ENCODE data around the gene DCC. TPM values are rescaled to one million over a fixed set of nuclear protein-coding genes. Genes with fewer than 3 reads are reported as not detected.

The DCC gene
- polyA plus RNA-seq, 1 experiment = 0.15 TPM

DNA sequence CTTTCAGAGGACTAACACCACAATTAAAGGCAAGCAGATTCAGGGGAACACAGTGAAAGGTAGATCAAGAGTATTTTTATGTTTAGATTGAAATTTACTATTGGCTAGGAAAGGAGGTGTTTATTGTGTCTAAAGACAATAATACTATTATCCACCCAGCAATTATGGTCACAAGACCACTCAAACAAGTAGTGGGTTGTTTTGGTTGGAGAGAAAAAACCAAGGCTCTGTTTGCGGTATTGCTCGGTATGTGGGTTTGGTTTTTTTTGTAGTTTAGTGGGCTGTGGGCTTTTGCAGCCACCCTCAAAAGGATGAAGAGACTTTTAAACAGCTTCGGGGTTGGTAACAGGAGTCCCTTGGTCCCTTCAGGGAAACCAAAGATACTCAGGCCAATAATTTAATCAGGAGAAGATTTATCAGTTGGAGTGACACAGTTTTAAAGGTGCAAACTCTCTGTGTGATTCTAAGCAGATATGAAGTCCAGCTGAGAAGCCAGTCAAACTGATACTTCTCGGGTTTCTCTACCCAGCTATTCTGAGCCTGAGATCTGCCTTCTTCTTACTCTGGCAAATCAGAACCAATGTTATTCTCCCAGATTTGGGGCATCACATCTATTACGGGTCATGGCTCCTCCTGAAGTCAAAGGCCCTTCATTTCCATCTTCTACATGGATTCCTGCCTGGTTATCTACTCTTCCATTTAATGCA is 55.3 kb downstream of the DCC start:
- Histone ChIP-seq H3K36me3 (ENCODE audit: control insufficient read depth, insufficient read depth, low read length) (no peaks in the 10 kb centered on the region), H3K27me3 (ENCODE audit: control insufficient read depth, insufficient read depth, low read length) (no peaks in the 10 kb centered on the region), H3K4me3 (ENCODE audit: low read depth, low read length) (no peak overlapping the region)
- ChIA-PET POLR2A (no interaction called here), CTCF (interaction anchor here (1.7 kb wide), 1 partner anchor 43 kb away, joined by 3 read pairs; no protein-coding TSS in a partner anchor)
- no peak for DNase-seq (ENCODE audit: low read depth)
- TF ChIP-seq, protein P1, sequence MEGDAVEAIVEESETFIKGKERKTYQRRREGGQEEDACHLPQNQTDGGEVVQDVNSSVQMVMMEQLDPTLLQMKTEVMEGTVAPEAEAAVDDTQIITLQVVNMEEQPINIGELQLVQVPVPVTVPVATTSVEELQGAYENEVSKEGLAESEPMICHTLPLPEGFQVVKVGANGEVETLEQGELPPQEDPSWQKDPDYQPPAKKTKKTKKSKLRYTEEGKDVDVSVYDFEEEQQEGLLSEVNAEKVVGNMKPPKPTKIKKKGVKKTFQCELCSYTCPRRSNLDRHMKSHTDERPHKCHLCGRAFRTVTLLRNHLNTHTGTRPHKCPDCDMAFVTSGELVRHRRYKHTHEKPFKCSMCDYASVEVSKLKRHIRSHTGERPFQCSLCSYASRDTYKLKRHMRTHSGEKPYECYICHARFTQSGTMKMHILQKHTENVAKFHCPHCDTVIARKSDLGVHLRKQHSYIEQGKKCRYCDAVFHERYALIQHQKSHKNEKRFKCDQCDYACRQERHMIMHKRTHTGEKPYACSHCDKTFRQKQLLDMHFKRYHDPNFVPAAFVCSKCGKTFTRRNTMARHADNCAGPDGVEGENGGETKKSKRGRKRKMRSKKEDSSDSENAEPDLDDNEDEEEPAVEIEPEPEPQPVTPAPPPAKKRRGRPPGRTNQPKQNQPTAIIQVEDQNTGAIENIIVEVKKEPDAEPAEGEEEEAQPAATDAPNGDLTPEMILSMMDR (IDR thresholded peaks at IDR 0.05; ENCODE audit: insufficient read depth, low read depth, low read length) = no peak

DNA sequence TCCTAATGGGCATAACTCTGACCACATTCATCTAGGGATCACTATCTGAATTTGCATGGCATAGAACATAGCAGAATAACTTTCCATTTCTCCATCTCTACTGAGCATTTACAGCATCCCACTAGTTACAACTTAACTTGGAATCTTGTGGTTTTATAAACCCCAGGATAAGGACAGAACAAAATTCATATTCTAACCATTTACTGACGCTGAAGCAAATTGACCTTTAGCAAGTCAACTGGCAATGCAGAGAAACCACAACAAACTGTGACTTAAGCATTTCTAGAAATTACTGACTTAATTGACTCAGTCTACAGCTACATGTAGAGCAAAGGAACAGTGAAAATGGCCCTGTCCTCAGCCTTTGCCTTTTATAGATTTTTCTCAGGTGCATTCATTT is 61.2 kb downstream of the DCC start:
- Histone ChIP-seq H3K36me3 (ENCODE audit: control insufficient read depth, insufficient read depth, low read length) (no peaks in the 10 kb centered on the region), H3K4me3 (ENCODE audit: low read depth, low read length) (no peak overlapping the region), H3K27me3 (ENCODE audit: control insufficient read depth, insufficient read depth, low read length) (no peaks in the 10 kb centered on the region)
- POLR2A ChIA-PET = no interaction called here
- DNase-seq (ENCODE audit: low read depth) = no peak
- TF ChIP-seq, protein P1 (IDR thresholded peaks at IDR 0.05; ENCODE audit: insufficient read depth, low read depth, low read length) = no peak
- CTCF ChIA-PET = no interaction called here

DNA sequence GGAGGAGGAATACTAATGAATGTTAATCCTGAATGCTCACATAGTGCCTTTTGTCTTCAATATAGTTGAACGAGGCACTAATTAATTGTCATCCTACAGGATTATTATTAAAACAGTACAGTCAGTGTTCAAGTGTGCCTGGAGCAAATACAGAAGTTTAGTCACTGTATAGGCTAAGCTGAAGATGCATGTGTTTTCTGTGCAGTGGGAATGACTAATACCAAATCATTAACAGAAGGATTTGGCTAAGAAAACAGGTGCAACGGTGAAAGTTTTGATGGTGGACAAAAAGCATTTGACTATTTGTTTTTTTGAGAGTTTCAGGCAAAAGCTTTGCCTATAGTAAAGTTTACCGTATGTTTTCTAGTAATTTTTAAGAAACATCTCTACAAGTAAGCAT is 62.8 kb downstream of the DCC start:
- TF ChIP-seq, protein P1 (IDR thresholded peaks at IDR 0.05; ENCODE audit: insufficient read depth, low read depth, low read length) = no peak
- H3K27me3 ChIP-seq (ENCODE audit: control insufficient read depth, insufficient read depth, low read length) = no peaks in the 10 kb centered on the region
- H3K4me3 ChIP-seq (ENCODE audit: low read depth, low read length) = no peak overlapping the region
- no peaks in the 10 kb centered on the region for H3K36me3 ChIP-seq (ENCODE audit: control insufficient read depth, insufficient read depth, low read length)
- DNase-seq (ENCODE audit: low read depth) = no peak
- ChIA-PET CTCF (no interaction called here), POLR2A (no interaction called here)

- ChIA-PET CTCF (no interaction called here), POLR2A (no interaction called here)
- DNase-seq (ENCODE audit: low read depth) = no peak
- TF ChIP-seq, protein P1 (IDR thresholded peaks at IDR 0.05; ENCODE audit: insufficient read depth, low read depth, low read length) = no peak
- Histone ChIP-seq H3K27me3 (ENCODE audit: control insufficient read depth, insufficient read depth, low read length) (no peaks in the 10 kb centered on the region), H3K4me3 (ENCODE audit: low read depth, low read length) (no peak overlapping the region), H3K36me3 (ENCODE audit: control insufficient read depth, insufficient read depth, low read length) (no peaks in the 10 kb centered on the region)
These were observed 63.5 kb downstream of the DCC start for GRCh38 chr18:52403291-52404021.

GRCh38 chr18:52408800-52409302 is 68.9 kb downstream of the DCC start:
- Histone ChIP-seq H3K27me3 (ENCODE audit: control insufficient read depth, insufficient read depth, low read length) (no peaks in the 10 kb centered on the region), H3K36me3 (ENCODE audit: control insufficient read depth, insufficient read depth, low read length) (no peaks in the 10 kb centered on the region), H3K4me3 (ENCODE audit: low read depth, low read length) (no peak overlapping the region)
- no peak for DNase-seq (ENCODE audit: low read depth)
- TF ChIP-seq, protein P1 (IDR thresholded peaks at IDR 0.05; ENCODE audit: insufficient read depth, low read depth, low read length) = no peak
- ChIA-PET CTCF (interaction anchor here (0.6 kb wide), 1 partner anchor 58 kb away, joined by 3 read pairs; no protein-coding TSS in a partner anchor), POLR2A (no interaction called here)
